ENCODE data around the gene GNG3.
"Not testable (repeated sequence)": the region's sequence is repeated elsewhere in the genome, so short reads cannot be mapped to it uniquely, and the experiment has no call there.

GNG3 gene

GRCh38 chr11:62749931-62750330 is 42.5 kb downstream of the GNG3 start:
- not testable (repeated sequence) for H3K9ac ChIP-seq (ENCODE audit: low read length); H3K27me3 ChIP-seq (replicated peaks; ENCODE audit: control insufficient read depth, insufficient read depth, low read length); DNase-seq (ENCODE audit: low read depth); H3K4me3 ChIP-seq (ENCODE audit: low read length); H3K9me3 ChIP-seq (ENCODE audit: control insufficient read depth, low read length); H3K36me3 ChIP-seq (ENCODE audit: control insufficient read depth, insufficient read depth, low read length, severe bottlenecking)
- H3K4me1 ChIP-seq (ENCODE audit: control insufficient read depth, insufficient read depth, low read length), result peaks cover 11% of the 10 kb centered on the region

- peaks cover 11% of the 10 kb centered on the region for H3K4me1 ChIP-seq (ENCODE audit: control insufficient read depth, insufficient read depth, low read length)
- no peak overlapping the region for H3K4me3 ChIP-seq (ENCODE audit: low read length)
- no peaks in the 10 kb centered on the region for H3K9me3 ChIP-seq (ENCODE audit: control insufficient read depth, low read length)
- no peak overlapping the region for H3K9ac ChIP-seq (ENCODE audit: low read length)
- no peaks in the 10 kb centered on the region for H3K36me3 ChIP-seq (ENCODE audit: control insufficient read depth, insufficient read depth, low read length, severe bottlenecking)
- no peaks in the 10 kb centered on the region for H3K27me3 ChIP-seq (replicated peaks; ENCODE audit: control insufficient read depth, insufficient read depth, low read length)
- no peak for DNase-seq (ENCODE audit: low read depth)
Observed at GRCh38 chr11:62752177-62752785, 44.8 kb downstream of the GNG3 start.

- Histone ChIP-seq H3K36me3 (ENCODE audit: control insufficient read depth, insufficient read depth, low read length, severe bottlenecking) (no peaks in the 10 kb centered on the region), H3K9ac (ENCODE audit: low read length) (peak overlapping the region; percentile 91), H3K9me3 (ENCODE audit: control insufficient read depth, low read length) (no peaks in the 10 kb centered on the region), H3K27me3 (replicated peaks; ENCODE audit: control insufficient read depth, insufficient read depth, low read length) (no peaks in the 10 kb centered on the region), H3K4me3 (ENCODE audit: low read length) (peak overlapping the region; percentile 83), H3K4me1 (ENCODE audit: control insufficient read depth, insufficient read depth, low read length) (peaks cover 11% of the 10 kb centered on the region)
- DNase-seq (ENCODE audit: low read depth), result no peak
Observed at GRCh38 chr11:62752994-62753735, 45.7 kb downstream of the GNG3 start.

- DNase-seq (ENCODE audit: low read depth), result peak; percentile 99
- H3K9ac ChIP-seq (ENCODE audit: low read length), result peak within 1 kb of the TSS; percentile 91
- H3K4me3 ChIP-seq (ENCODE audit: low read length), result peak within 1 kb of the TSS; percentile 83
- no peaks in the 10 kb centered on the region for H3K9me3 ChIP-seq (ENCODE audit: control insufficient read depth, low read length)
- no peaks in the 10 kb centered on the region for H3K36me3 ChIP-seq (ENCODE audit: control insufficient read depth, insufficient read depth, low read length, severe bottlenecking)
- H3K4me1 ChIP-seq (ENCODE audit: control insufficient read depth, insufficient read depth, low read length), result peaks cover 11% of the 10 kb centered on the region
- no peaks in the 10 kb centered on the region for H3K27me3 ChIP-seq (replicated peaks; ENCODE audit: control insufficient read depth, insufficient read depth, low read length)
Observed at GRCh38 chr11:62753736-62754603, 46.5 kb downstream of the GNG3 start, which contains the start of gene ZBTB3. Gene ZBTB3, minus strand, starts transcription at chr11:62754160. Its CDS starts 496 bp downstream, at chr11:62753664.

DNA sequence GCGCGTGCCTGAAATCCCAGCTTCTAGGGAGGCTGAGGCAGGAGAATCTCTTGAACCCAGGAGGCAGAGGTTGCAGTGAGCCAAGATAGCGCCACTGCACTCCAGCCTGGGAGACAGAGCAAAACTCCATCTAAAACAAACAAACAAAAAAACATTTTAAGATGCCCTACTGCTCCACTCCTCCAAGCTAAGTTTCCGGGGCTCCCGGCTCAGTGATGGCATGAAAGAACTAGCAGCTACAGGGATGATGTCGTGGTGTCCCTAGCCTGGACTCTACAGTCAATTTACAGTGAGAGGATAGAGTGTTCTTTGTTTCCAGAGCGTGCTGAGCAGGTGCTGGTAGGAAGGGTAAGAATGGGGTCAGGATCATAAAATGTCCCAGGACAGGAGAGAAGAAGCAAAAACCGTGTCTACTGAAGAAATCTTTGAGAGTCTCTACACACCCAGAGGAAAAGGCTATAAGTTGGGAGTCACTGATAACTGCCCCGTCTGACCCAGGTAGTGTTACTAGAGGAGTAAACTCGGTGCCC is 47.7 kb downstream of the GNG3 start:
- no peak for DNase-seq (ENCODE audit: low read depth)
- Histone ChIP-seq H3K4me1 (ENCODE audit: control insufficient read depth, insufficient read depth, low read length) (peaks cover 11% of the 10 kb centered on the region), H3K9ac (ENCODE audit: low read length) (no peak overlapping the region), H3K27me3 (replicated peaks; ENCODE audit: control insufficient read depth, insufficient read depth, low read length) (no peaks in the 10 kb centered on the region), H3K36me3 (ENCODE audit: control insufficient read depth, insufficient read depth, low read length, severe bottlenecking) (no peaks in the 10 kb centered on the region), H3K4me3 (ENCODE audit: low read length) (no peak overlapping the region), H3K9me3 (ENCODE audit: control insufficient read depth, low read length) (no peaks in the 10 kb centered on the region)

- Histone ChIP-seq H3K4me3 (ENCODE audit: low read length) (no peak overlapping the region), H3K36me3 (ENCODE audit: control insufficient read depth, insufficient read depth, low read length, severe bottlenecking) (no peaks in the 10 kb centered on the region), H3K9me3 (ENCODE audit: control insufficient read depth, low read length) (no peaks in the 10 kb centered on the region), H3K9ac (ENCODE audit: low read length) (no peak overlapping the region), H3K4me1 (ENCODE audit: control insufficient read depth, insufficient read depth, low read length) (peaks cover 16% of the 10 kb centered on the region), H3K27me3 (replicated peaks; ENCODE audit: control insufficient read depth, insufficient read depth, low read length) (no peaks in the 10 kb centered on the region)
- DNase-seq (ENCODE audit: low read depth), result no peak
Observed at GRCh38 chr11:62757846-62758788, 50.6 kb downstream of the GNG3 start.

Data from adipocyte (in vitro differentiated cells).